Lower leg skin (tissue), 3 donors: ENCODE measurements around the gene TFDP1.

ENCODE experiments used
- CTCF ChIP-seq, 3 donors: fragments of 450-650 bp; IDR thresholded peaks; one replicate each; pipeline ENCODE4 v1.5.1; 2016; ENCODE audit warnings: antibody characterized with exemption in 3 of 3, mild to moderate bottlenecking in 3 of 3, moderate library complexity in 2 of 3
- POLR2A ChIP-seq, 2 donors: fragments of 450-650 bp; IDR thresholded peaks; one replicate each; pipeline ENCODE4 v1.6.1; 2016 to 2017; ENCODE audit warnings: antibody characterized with exemption in 2 of 2, mild to moderate bottlenecking in 1 of 2, moderate library complexity in 1 of 2

DNA sequence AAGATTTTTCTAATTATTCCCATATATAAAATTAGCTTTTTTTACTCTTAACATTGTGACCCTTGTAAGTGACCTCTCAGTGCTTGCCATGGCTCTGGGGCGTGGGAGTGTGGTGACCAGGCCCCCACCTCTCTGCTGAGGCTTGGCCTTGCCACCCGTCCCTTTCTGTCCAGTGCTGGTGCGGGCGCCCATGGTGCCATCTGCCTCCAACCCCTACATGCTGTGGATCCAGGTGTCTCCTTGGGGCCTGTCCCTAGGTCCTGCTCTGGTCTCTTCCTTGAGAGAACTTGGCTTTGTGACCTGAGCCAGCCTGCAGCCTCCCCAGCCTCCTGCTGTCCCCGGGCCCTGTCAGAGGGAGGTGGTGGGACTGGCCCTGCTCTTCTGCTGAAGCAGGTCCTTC lies 27.4 kb downstream of the TFDP1 start:
- no peak for TF ChIP-seq CTCF (IDR thresholded peaks at IDR 0.05)
- TF ChIP-seq POLR2A (IDR thresholded peaks at IDR 0.05): no peak
